Spleen (tissue), 7 donors: Measurements from ENCODE around the gene AHCYL2.

Experiments used
- CTCF ChIP-seq, 11 experiments: fragments of 200-600 bp in 7 of 11; fragments of 450-650 bp in 4 of 11; sonication (generic) in 4 of 11; IDR thresholded peaks in 8 of 11; conservative IDR thresholded peaks in 3 of 11; 1 replicate in 7 of 11; 2 replicates in 4 of 11; pipeline versions ENCODE4 v1.4.0 to v1.8.0; 2016 to 2021; ENCODE audit warnings: antibody characterized with exemption in 11 of 11, inconsistent platforms in 4 of 11, mild to moderate bottlenecking in 1 of 11
- POLR2AphosphoS5 ChIP-seq, 3 donors: sonication (generic); formaldehyde crosslinking; IDR thresholded peaks; one replicate each; pipeline ENCODE4 v1.5.1; 2017; ENCODE audit warnings: antibody characterized with exemption in 3 of 3
- donor health status: DM: no; HTN: no; CAD: no; lungs with moderate emphysema.
- donor health status: DM: no; HTN: no; CAD: no.
- donor health status: DM: no; HTN: no; CAD: no.

GRCh38 chr7:129210989-129211312 is 13.9 kb upstream of the AHCYL2 start:
- TF ChIP-seq POLR2AphosphoS5 (IDR thresholded peaks at IDR 0.05) (no peak), CTCF (IDR thresholded peaks at IDR 0.05 in 8 of 11, conservative IDR thresholded peaks at IDR 0.05 in 3 of 11) (no peak)
